Kidney (tissue), 14 donors: ENCODE data around the gene SLC50A1. TPM values are rescaled to one million over a fixed set of nuclear protein-coding genes. Genes with fewer than 3 reads are reported as not detected.
A peak's percentile ranks its signal among the peaks of the same experiment; 100 is the strongest.

Experiments used
- DNase-seq, 5 donors: peaks; one replicate each; pipeline ENCODE4 v3.0.0-alpha.2; 2013 to 2020
- FAIRE-seq: peaks from 2 replicates; lab custom pipeline; 2012; peaks lifted over from hg19 to GRCh38; lab: Jason Lieb, UNC
- H3K27ac ChIP-seq, 2 donors: one replicate each; pipeline ENCODE4 v1.7.0; 2013; ENCODE audit warnings: low read depth in 2 of 2, low read length in 2 of 2, inconsistent platforms in 1 of 2
- H3K27me3 ChIP-seq: one replicate; pipeline ENCODE4 v1.7.1; 2013; ENCODE audit warnings: low read length, inconsistent platforms; ENCODE audit not compliant: control insufficient read depth, insufficient read depth
- H3K36me3 ChIP-seq, 3 donors: one replicate each; pipeline versions ENCODE4 v1.7.0 to v1.7.1; 2013; ENCODE audit warnings: low read length in 3 of 3, control low read depth in 1 of 3, inconsistent platforms in 1 of 3; ENCODE audit not compliant: insufficient read depth in 3 of 3, control insufficient read depth in 2 of 3
- H3K4me1 ChIP-seq, 3 donors: one replicate each; pipeline versions ENCODE4 v1.7.0 to v1.7.1; 2013; ENCODE audit warnings: low read length in 3 of 3, inconsistent platforms in 1 of 3, low read depth in 1 of 3; ENCODE audit not compliant: control insufficient read depth in 2 of 3, insufficient read depth in 2 of 3
- H3K4me3 ChIP-seq, 3 donors: one replicate each; pipeline versions ENCODE4 v1.7.0 to v1.8.1; 2013; ENCODE audit warnings: low read length in 3 of 3, control low read depth in 1 of 3, inconsistent platforms in 1 of 3
- H3K9ac ChIP-seq, 3 donors: one replicate each; pipeline versions ENCODE4 v1.7.0 to v1.7.1; 2013; ENCODE audit warnings: low read length in 3 of 3, control low read depth in 1 of 3, inconsistent platforms in 1 of 3
- H3K9me3 ChIP-seq, 3 donors: one replicate each; pipeline versions ENCODE4 v1.7.0 to v1.7.1; 2013; ENCODE audit warnings: low read length in 3 of 3, control low read depth in 1 of 3, inconsistent platforms in 1 of 3; ENCODE audit not compliant: control insufficient read depth in 2 of 3, insufficient read depth in 1 of 3
- CTCF ChIP-seq: IDR thresholded peaks from 3 replicates; pipeline ENCODE4 v1.5.1; 2012; ENCODE audit warnings: mild to moderate bottlenecking, moderate library complexity, borderline replicate concordance; ENCODE audit not compliant: insufficient read depth; ENCODE audit errors: extremely low read depth
- intact Hi-C: fragments of 100-400 bp; cut with DNase I; formaldehyde crosslinking; loops from one replicate; pipeline ENCODE4 v1.11.1; 2022
- polyA plus RNA-seq: library from polyadenylated mRNA; stranded (reverse); fragments of 350-450 nt; fragmentation: Illumina TruSeq; extraction: RNeasy Lipid Tissue Mini Kit (QIAGEN cat#74804); gene quantifications from one replicate; pipeline ENCODE4 v1.2.3, GENCODE V29; 2014; ENCODE audit warnings: low read depth, low replicate concordance; ENCODE audit not compliant: insufficient read depth
- total RNA-seq: library from RNA; stranded (reverse); fragmentation: NEBNext Ultra II Directional; extraction: Animal tissue kit (Norgen Biotek cat#: 25700); gene quantifications from one replicate; pipeline ENCODE4 v1.2.1, GENCODE V29; 2021
- donor health status: control.
- donor health status: control.
- donor health status: control.
- donor health status: control.
- donor health status: control.
- donor health status: DM: yes; HTN: yes; CAD: no.
- donor health status: Normal renal cell carcinoma (clear cell type).

Gene SLC50A1
- total and polyA plus RNA-seq, 2 donors from 2014 or later: 34.8 to 61.8 TPM

- no peak for TF ChIP-seq CTCF
- Histone ChIP-seq H3K4me1 (peaks cover 0 to 28% (median 7%) of the 10 kb centered on the region in 3 donors), H3K9ac (peak overlapping the region in 1 of 3 donors; percentile 46), H3K27me3 (no peaks in the 10 kb centered on the region), H3K27ac (peak overlapping the region; percentile 65 to 79), H3K36me3 (no peaks in the 10 kb centered on the region), H3K4me3 (peak overlapping the region in 1 of 3 donors; percentile 33), H3K9me3 (no peaks in the 10 kb centered on the region)
- FAIRE-seq (no peak), DNase-seq (peak in 2 of 5 donors; percentile 56 to 78)
- intact Hi-C loops: no loop called here
These were observed 51.3 kb downstream of the SLC50A1 start for GRCh38 chr1:155186794-155187455.

GRCh38 chr1:155187456-155187891, 51.8 kb downstream of the SLC50A1 start:
- Histone ChIP-seq H3K4me1 (peaks cover 0 to 28% (median 7%) of the 10 kb centered on the region in 3 donors), H3K27ac (peak overlapping the region; percentile 65 to 79), H3K36me3 (no peaks in the 10 kb centered on the region), H3K4me3 (peak overlapping the region in 1 of 3 donors; percentile 33), H3K27me3 (no peaks in the 10 kb centered on the region), H3K9ac (peak overlapping the region in 1 of 3 donors; percentile 46), H3K9me3 (no peaks in the 10 kb centered on the region)
- FAIRE-seq: no peak
- intact Hi-C loops: no loop called here
- peak in 1 of 5 donors; percentile 49 for DNase-seq
- TF ChIP-seq CTCF: no peak

- H3K9me3 ChIP-seq: no peaks in the 10 kb centered on the region
- peak overlapping the region in 1 of 3 donors; percentile 31 for H3K9ac ChIP-seq
- DNase-seq (peak in 1 of 5 donors; percentile 60), FAIRE-seq (no peak)
- H3K36me3 ChIP-seq: no peaks in the 10 kb centered on the region
- peak overlapping the region in 1 of 3 donors; percentile 20 for H3K4me3 ChIP-seq
- H3K27me3 ChIP-seq: no peaks in the 10 kb centered on the region
- H3K4me1 ChIP-seq: peaks cover 0 to 28% (median 7%) of the 10 kb centered on the region in 3 donors
- TF ChIP-seq CTCF: no peak
- intact Hi-C loops: no loop called here
- peak overlapping the region in 1 of 2 donors; percentile 32 for H3K27ac ChIP-seq
These were observed 52.6 kb downstream of the SLC50A1 start for GRCh38 chr1:155188268-155188667.

Other genes with a start within 250 kb of the SLC50A1 start
- gene PMVK, start 199.1 kb upstream of the SLC50A1 start, total RNA-seq: 42.0 TPM
- 132 TPM for gene PMVK, start 199.1 kb upstream of the SLC50A1 start, polyA plus RNA-seq
- 83.9 TPM for gene PBXIP1, start 179.8 kb upstream of the SLC50A1 start, total RNA-seq
- 115 TPM for gene PBXIP1, start 179.8 kb upstream of the SLC50A1 start, polyA plus RNA-seq
- 32.8 TPM for gene PYGO2, start 174.1 kb upstream of the SLC50A1 start, total RNA-seq
- 26.9 TPM for gene PYGO2, start 174.1 kb upstream of the SLC50A1 start, polyA plus RNA-seq
- gene SHC1, start 165.1 kb upstream of the SLC50A1 start, total RNA-seq: 153 TPM
- 43.8 TPM for gene SHC1, start 165.1 kb upstream of the SLC50A1 start, polyA plus RNA-seq
- 23.1 TPM for gene CKS1B, start 161.2 kb upstream of the SLC50A1 start, total RNA-seq
- gene CKS1B, start 161.2 kb upstream of the SLC50A1 start, polyA plus RNA-seq: 43.1 TPM
- gene FLAD1, start 152.5 kb upstream of the SLC50A1 start, total RNA-seq: 34.1 TPM
- 37.9 TPM for gene FLAD1, start 152.5 kb upstream of the SLC50A1 start, polyA plus RNA-seq
- not detected for gene LENEP, start 142.3 kb upstream of the SLC50A1 start, total RNA-seq
- gene LENEP, start 142.3 kb upstream of the SLC50A1 start, polyA plus RNA-seq: not detected
- gene ZBTB7B, start 133.1 kb upstream of the SLC50A1 start, total RNA-seq: 68.7 TPM
- gene ZBTB7B, start 133.1 kb upstream of the SLC50A1 start, polyA plus RNA-seq: 20.1 TPM
- gene DCST2, start 102.1 kb upstream of the SLC50A1 start, total RNA-seq: 1.4 TPM
- gene DCST2, start 102.1 kb upstream of the SLC50A1 start, polyA plus RNA-seq: 0.43 TPM
- not detected for gene DCST1, start 102.0 kb upstream of the SLC50A1 start, total RNA-seq
- not detected for gene DCST1, start 102.0 kb upstream of the SLC50A1 start, polyA plus RNA-seq
- 152 TPM for gene ADAM15, start 84.5 kb upstream of the SLC50A1 start, total RNA-seq
- 68.4 TPM for gene ADAM15, start 84.5 kb upstream of the SLC50A1 start, polyA plus RNA-seq
- gene EFNA4, start 72.1 kb upstream of the SLC50A1 start, total RNA-seq: 7.6 TPM
- 11.8 TPM for gene EFNA4, start 72.1 kb upstream of the SLC50A1 start, polyA plus RNA-seq
- 1.7 TPM for gene EFNA3, start 57.0 kb upstream of the SLC50A1 start, total RNA-seq
- 1.2 TPM for gene EFNA3, start 57.0 kb upstream of the SLC50A1 start, polyA plus RNA-seq
- 133 TPM for gene EFNA1, start 8.0 kb upstream of the SLC50A1 start, total RNA-seq
- 61.1 TPM for gene EFNA1, start 8.0 kb upstream of the SLC50A1 start, polyA plus RNA-seq
- 84.4 TPM for gene DPM3, start 4.7 kb downstream of the SLC50A1 start, total RNA-seq
- 237 TPM for gene DPM3, start 4.7 kb downstream of the SLC50A1 start, polyA plus RNA-seq
- 198 TPM for gene KRTCAP2, start 37.5 kb downstream of the SLC50A1 start, total RNA-seq
- 351 TPM for gene KRTCAP2, start 37.5 kb downstream of the SLC50A1 start, polyA plus RNA-seq
- gene TRIM46, start 38.0 kb downstream of the SLC50A1 start, total RNA-seq: 2.1 TPM
- gene TRIM46, start 38.0 kb downstream of the SLC50A1 start, polyA plus RNA-seq: 0.28 TPM
- 33.0 TPM for gene THBS3, start 72.0 kb downstream of the SLC50A1 start, total RNA-seq
- gene THBS3, start 72.0 kb downstream of the SLC50A1 start, polyA plus RNA-seq: 21.4 TPM
- 38.8 TPM for gene MTX1, start 72.8 kb downstream of the SLC50A1 start, total RNA-seq
- 86.9 TPM for gene MTX1, start 72.8 kb downstream of the SLC50A1 start, polyA plus RNA-seq
- 22.8 TPM for gene ENTREP3, start 119.6 kb downstream of the SLC50A1 start, total RNA-seq
- 19.8 TPM for gene ENTREP3, start 119.6 kb downstream of the SLC50A1 start, polyA plus RNA-seq
- gene SCAMP3, start 126.5 kb downstream of the SLC50A1 start, total RNA-seq: 66.7 TPM
- 89.1 TPM for gene SCAMP3, start 126.5 kb downstream of the SLC50A1 start, polyA plus RNA-seq
- gene CLK2, start 137.7 kb downstream of the SLC50A1 start, total RNA-seq: 59.7 TPM
- gene CLK2, start 137.7 kb downstream of the SLC50A1 start, polyA plus RNA-seq: 28.9 TPM
- 3.3 TPM for gene HCN3, start 141.6 kb downstream of the SLC50A1 start, total RNA-seq
- 4.5 TPM for gene HCN3, start 141.6 kb downstream of the SLC50A1 start, polyA plus RNA-seq
- gene PKLR, start 165.6 kb downstream of the SLC50A1 start, total RNA-seq: 0.82 TPM
- gene PKLR, start 165.6 kb downstream of the SLC50A1 start, polyA plus RNA-seq: 19.9 TPM
- gene FDPS, start 173.0 kb downstream of the SLC50A1 start, total RNA-seq: 112 TPM
- gene FDPS, start 173.0 kb downstream of the SLC50A1 start, polyA plus RNA-seq: 184 TPM
- gene RUSC1, start 185.0 kb downstream of the SLC50A1 start, total RNA-seq: 32.7 TPM
- 29.7 TPM for gene RUSC1, start 185.0 kb downstream of the SLC50A1 start, polyA plus RNA-seq